ENCODE results near the gene LPP.

The LPP gene

GRCh38 chr3:188867691-188868265 is 713.8 kb downstream of the LPP start:
- DNase-seq (ENCODE audit: low read depth in 2 of 2), result no peak

GRCh38 chr3:188868803-188869202 is 714.8 kb downstream of the LPP start:
- DNase-seq (ENCODE audit: low read depth in 2 of 2), result no peak

GRCh38 chr3:188869628-188870027 is 715.7 kb downstream of the LPP start:
- DNase-seq (ENCODE audit: low read depth in 2 of 2), result no peak

GRCh38 chr3:188870431-188870830 is 716.5 kb downstream of the LPP start:
- no peak for DNase-seq (ENCODE audit: low read depth in 2 of 2)

GRCh38 chr3:188874576-188874975 is 720.6 kb downstream of the LPP start:
- no peak for DNase-seq (ENCODE audit: low read depth in 2 of 2)

- DNase-seq (ENCODE audit: low read depth in 2 of 2), result no peak
Observed at GRCh38 chr3:188875413-188875812, 721.5 kb downstream of the LPP start.

GRCh38 chr3:188876370-188876769 is 722.4 kb downstream of the LPP start:
- no peak for DNase-seq (ENCODE audit: low read depth in 2 of 2)

GRCh38 chr3:188877381-188877780 is 723.4 kb downstream of the LPP start:
- DNase-seq (ENCODE audit: low read depth in 2 of 2), result no peak

- no peak for DNase-seq (ENCODE audit: low read depth in 2 of 2)
Observed at GRCh38 chr3:188878076-188878475, 724.1 kb downstream of the LPP start.

GRCh38 chr3:188881954-188882641 is 728.1 kb downstream of the LPP start:
- no peak for DNase-seq (ENCODE audit: low read depth in 2 of 2)

GRCh38 chr3:188884299-188885043 is 730.5 kb downstream of the LPP start:
- DNase-seq (ENCODE audit: low read depth in 2 of 2), result no peak

- DNase-seq (ENCODE audit: low read depth in 2 of 2), result no peak
Observed at GRCh38 chr3:188888321-188889053, 734.5 kb downstream of the LPP start.

- DNase-seq (ENCODE audit: low read depth in 2 of 2), result no peak
Observed at GRCh38 chr3:188889054-188889491, 735.1 kb downstream of the LPP start.

GRCh38 chr3:188890572-188891270 is 736.8 kb downstream of the LPP start:
- no peak for DNase-seq (ENCODE audit: low read depth in 2 of 2)

- no peak for DNase-seq (ENCODE audit: low read depth in 2 of 2)
Observed at GRCh38 chr3:188899881-188900280, 745.9 kb downstream of the LPP start.

GRCh38 chr3:188900421-188900951 is 746.5 kb downstream of the LPP start:
- DNase-seq (ENCODE audit: low read depth in 2 of 2), result no peak

- DNase-seq (ENCODE audit: low read depth in 2 of 2), result no peak
Observed at GRCh38 chr3:188901126-188901525, 747.2 kb downstream of the LPP start.

- no peak for DNase-seq (ENCODE audit: low read depth in 2 of 2)
Observed at GRCh38 chr3:188901671-188902287, 747.8 kb downstream of the LPP start.

GRCh38 chr3:188904670-188905069 is 750.7 kb downstream of the LPP start:
- no peak for DNase-seq (ENCODE audit: low read depth in 2 of 2)

GRCh38 chr3:188905547-188905946 is 751.6 kb downstream of the LPP start:
- DNase-seq (ENCODE audit: low read depth in 2 of 2), result no peak

GRCh38 chr3:188906236-188906635 is 752.3 kb downstream of the LPP start:
- no peak for DNase-seq (ENCODE audit: low read depth in 2 of 2)

All from stimulated activated CD4-positive, alpha-beta T cell treated with anti-CD3 and anti-CD28 coated beads, Interleukin-15, amount 100 ng/mL, for 48 hours (primary cell).